GM23338 (cell line): Measurements from ENCODE around the gene ATG7. TPM values are rescaled to one million over a fixed set of nuclear protein-coding genes. Genes with fewer than 3 reads are reported as not detected.

Experiments
- ATAC-seq: fragments of 200-7000 bp; cut with Tn5 transposase; 3 replicates; pipeline ENCODE4 v1.9.1; 2020
- DNase-seq: peaks from one replicate; pipeline ENCODE4 v3.0.0-alpha.2; 2015; ENCODE audit warnings: low spot score
- H2AFZ ChIP-seq: fragments of 200-600 bp; sonication (generic); 2 replicates; pipeline ENCODE4 v1.8.0; 2016; ENCODE audit warnings: antibody characterized with exemption, mild to moderate bottlenecking, moderate library complexity
- H3F3A ChIP-seq: fragments of 200-600 bp; sonication (generic); replicated peaks from 2 replicates; pipeline ENCODE4 v1.8.0; 2017; ENCODE audit warnings: antibody characterized with exemption, mixed run types, low read depth
- H3K27ac ChIP-seq: fragments of 200-600 bp; sonication (generic); 2 replicates; pipeline ENCODE4 v1.6.1; 2016; ENCODE audit warnings: low read depth
- H3K27me3 ChIP-seq: fragments of 200-600 bp; sonication (generic); 2 replicates; pipeline ENCODE4 v1.8.0; 2016; ENCODE audit warnings: mild to moderate bottlenecking, mixed run types, moderate library complexity; ENCODE audit not compliant: insufficient read depth
- H3K36me3 ChIP-seq: fragments of 200-600 bp; sonication (generic); 2 replicates; pipeline ENCODE4 v1.8.0; 2016; ENCODE audit warnings: mild to moderate bottlenecking; ENCODE audit not compliant: insufficient read depth
- H3K4me1 ChIP-seq: fragments of 200-600 bp; sonication (generic); 2 replicates; pipeline ENCODE4 v1.8.0; 2016; ENCODE audit warnings: mild to moderate bottlenecking, moderate library complexity; ENCODE audit not compliant: insufficient read depth
- H3K4me2 ChIP-seq: fragments of 200-600 bp; sonication (generic); 2 replicates; pipeline ENCODE4 v1.7.1; 2017; ENCODE audit warnings: mixed run types
- H3K4me3 ChIP-seq: fragments of 200-600 bp; sonication (generic); 2 replicates; pipeline ENCODE4 v1.6.1; 2016; ENCODE audit warnings: mixed run types
- H3K79me2 ChIP-seq: fragments of 200-600 bp; sonication (generic); replicated peaks from 2 replicates; pipeline ENCODE4 v1.8.0; 2017; ENCODE audit warnings: mild to moderate bottlenecking; ENCODE audit not compliant: insufficient read depth
- H3K9me2 ChIP-seq: fragments of 200-600 bp; sonication (generic); 2 replicates; pipeline ENCODE4 v1.8.0; 2017; ENCODE audit not compliant: insufficient read depth
- H4K20me1 ChIP-seq: fragments of 200-600 bp; sonication (generic); replicated peaks from 2 replicates; pipeline ENCODE4 v1.8.0; 2017; ENCODE audit warnings: mild to moderate bottlenecking; ENCODE audit not compliant: insufficient read depth
- H3K27ac Mint-ChIP-seq: 2 replicates; pipeline ENCODE4 v1.8.0; 2020; ENCODE audit warnings: inconsistent platforms, mild to moderate bottlenecking, moderate library complexity, mixed read lengths
- H3K27me3 Mint-ChIP-seq: 3 replicates; pipeline ENCODE4 v1.8.0; 2022; ENCODE audit warnings: low read depth, mild to moderate bottlenecking, moderate library complexity, mixed read lengths, inconsistent platforms; ENCODE audit not compliant: insufficient read depth, poor library complexity
- H3K36me3 Mint-ChIP-seq: 3 replicates; pipeline ENCODE4 v1.8.0; 2021; ENCODE audit warnings: low read depth, mild to moderate bottlenecking, inconsistent platforms, moderate library complexity, mixed read lengths
- H3K4me1 Mint-ChIP-seq: 3 replicates; pipeline ENCODE4 v1.8.0; 2020; ENCODE audit warnings: mild to moderate bottlenecking, inconsistent platforms, mixed read lengths
- H3K4me3 Mint-ChIP-seq: 3 replicates; pipeline ENCODE4 v1.8.0; 2021; ENCODE audit warnings: moderate library complexity, mild to moderate bottlenecking, inconsistent platforms, mixed read lengths
- H3K9me3 Mint-ChIP-seq: 3 replicates; pipeline ENCODE4 v1.8.0; 2020; ENCODE audit warnings: moderate library complexity, mild to moderate bottlenecking, inconsistent platforms, mixed read lengths
- CREB1 ChIP-seq: fragments of 250-450 bp; sonication (Bioruptor Pico); IDR thresholded peaks from 2 replicates; pipeline ENCODE4 v1.5.0; 2020; ENCODE audit warnings: low read depth, mild to moderate bottlenecking, moderate library complexity
- CTCF ChIP-seq, 2 experiments: fragments of 200-600 bp in 1 of 2; sonication (generic) in 1 of 2; conservative IDR thresholded peaks; 2 replicates each; pipeline versions ENCODE4 v1.5.1 to v1.6.1; 2016 to 2017; ENCODE audit warnings: antibody characterized with exemption in 2 of 2, low read depth in 2 of 2, mild to moderate bottlenecking in 2 of 2, moderate library complexity in 1 of 2
- ETS1 ChIP-seq: IDR thresholded peaks from 2 replicates; pipeline ENCODE4 v1.6.1; 2016; ENCODE audit warnings: antibody characterized with exemption
- EZH2 ChIP-seq: fragments of 200-600 bp; sonication (generic); IDR thresholded peaks from one replicate; pipeline ENCODE4 v1.8.0; 2017; ENCODE audit warnings: antibody characterized with exemption, mild to moderate bottlenecking, low read depth; ENCODE audit not compliant: unreplicated experiment
- EZH2phosphoT487 ChIP-seq: fragments of 200-600 bp; sonication (generic); IDR thresholded peaks from one replicate; pipeline ENCODE4 v1.8.1; 2018; ENCODE audit warnings: antibody characterized with exemption; ENCODE audit not compliant: unreplicated experiment
- JUNB ChIP-seq: IDR thresholded peaks from one replicate; pipeline ENCODE4 v1.6.1; 2016; ENCODE audit warnings: antibody characterized with exemption; ENCODE audit not compliant: unreplicated experiment
- NANOG ChIP-seq: IDR thresholded peaks from 2 replicates; pipeline ENCODE4 v1.6.1; 2016; ENCODE audit warnings: antibody characterized with exemption, borderline replicate concordance
- POLR2AphosphoS5 ChIP-seq: IDR thresholded peaks from 2 replicates; pipeline ENCODE4 v1.6.1; 2016; ENCODE audit warnings: antibody characterized with exemption, low read depth
- REST ChIP-seq: IDR thresholded peaks from one replicate; pipeline ENCODE4 v1.6.1; 2018; ENCODE audit warnings: antibody characterized with exemption; ENCODE audit not compliant: unreplicated experiment
- STAT1 ChIP-seq: IDR thresholded peaks from one replicate; pipeline ENCODE4 v1.6.1; 2016; ENCODE audit warnings: antibody characterized with exemption; ENCODE audit not compliant: unreplicated experiment
- ZNF114 ChIP-seq: fragments of 250-450 bp; sonication (Bioruptor Pico); IDR thresholded peaks from 2 replicates; pipeline ENCODE4 v1.5.0; 2020; ENCODE audit warnings: mild to moderate bottlenecking, moderate library complexity
- ZNF331 ChIP-seq: fragments of 250-450 bp; sonication (Bioruptor Pico); IDR thresholded peaks from 2 replicates; pipeline ENCODE4 v1.5.0; 2020; ENCODE audit warnings: low read depth, mild to moderate bottlenecking, moderate library complexity
- ZNF462 ChIP-seq: fragments of 250-450 bp; sonication (Bioruptor Pico); IDR thresholded peaks from 2 replicates; pipeline ENCODE4 v1.5.0; 2020; ENCODE audit warnings: mild to moderate bottlenecking, moderate library complexity
- polyA plus RNA-seq: library from polyadenylated mRNA; unstranded; fragments of >200 nt; fragmentation: Nextera tagmentation; extraction: Ambion mirVana; gene quantifications from 2 replicates; pipeline ENCODE4 v1.2.1, GENCODE V29; 2016
- total RNA-seq: library from RNA; depleted of rRNA; stranded (reverse); fragments of >200 nt; shearing (Covaris generic); gene quantifications from 2 replicates; pipeline ENCODE4 v1.2.3, GENCODE V29; 2014

ATG7 gene
- total and polyA plus RNA-seq, 2 experiments from 2014 or later: 16.2 to 36.7 TPM

- H3K9me2 ChIP-seq: no peaks in the 10 kb centered on the region
- H3K4me2 ChIP-seq: no peak overlapping the region
- no peaks in the 10 kb centered on the region for H3K79me2 ChIP-seq
- H4K20me1 ChIP-seq: no peaks in the 10 kb centered on the region
- H3K27ac ChIP-seq: no peak overlapping the region
- H3K4me3 ChIP-seq: no peak overlapping the region
- H3K36me3 ChIP-seq: no peaks in the 10 kb centered on the region; the same call in 1 of the 2 replicates
- H3K4me1 Mint-ChIP-seq: peaks cover 10% of the 10 kb centered on the region
- no peak overlapping the region for H3K4me3 Mint-ChIP-seq
- H3K27me3 ChIP-seq: no peaks in the 10 kb centered on the region
- no peak for TF ChIP-seq EZH2phosphoT487
- TF ChIP-seq CREB1 (CRISPR knock-in tag): no peak
- TF ChIP-seq CTCF (conservative IDR thresholded peaks at IDR 0.05; ENCODE audit: low read depth in 2 of 2): no peak
- no peak for TF ChIP-seq ZNF462 (CRISPR knock-in tag)
- TF ChIP-seq EZH2: no peak
- no peak for TF ChIP-seq ETS1
- no peak for TF ChIP-seq NANOG
- no peak for TF ChIP-seq ZNF114 (CRISPR knock-in tag)
- TF ChIP-seq JUNB: no peak
- no peak for TF ChIP-seq REST
- TF ChIP-seq STAT1: no peak
- TF ChIP-seq ZNF331: no peak
- TF ChIP-seq POLR2AphosphoS5: no peak
- H3K27me3 Mint-ChIP-seq: peaks cover 3% of the 10 kb centered on the region
- H2AFZ ChIP-seq: no peak overlapping the region
- H3K9me3 Mint-ChIP-seq: no peaks in the 10 kb centered on the region
- H3K27ac Mint-ChIP-seq: no peak overlapping the region
- ATAC-seq (peak; percentile 38; the same call in 2 of the 3 replicates), DNase-seq (peak; percentile 39)
- no peaks in the 10 kb centered on the region for H3K4me1 ChIP-seq
- H3F3A ChIP-seq: no peaks in the 10 kb centered on the region
- H3K36me3 Mint-ChIP-seq: no peaks in the 10 kb centered on the region; the same call in 2 of the 3 replicates
Observed at GRCh38 chr3:11373235-11373634, 101.0 kb downstream of the ATG7 start.
